HS-5 (cell line): ENCODE results near the gene PCGF3.

Experiments used
- DNase-seq: peaks from one replicate; pipeline ENCODE4 v3.0.0-alpha.2; 2012; ENCODE audit warnings: low read depth

Gene PCGF3, protein sequence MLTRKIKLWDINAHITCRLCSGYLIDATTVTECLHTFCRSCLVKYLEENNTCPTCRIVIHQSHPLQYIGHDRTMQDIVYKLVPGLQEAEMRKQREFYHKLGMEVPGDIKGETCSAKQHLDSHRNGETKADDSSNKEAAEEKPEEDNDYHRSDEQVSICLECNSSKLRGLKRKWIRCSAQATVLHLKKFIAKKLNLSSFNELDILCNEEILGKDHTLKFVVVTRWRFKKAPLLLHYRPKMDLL

DNA sequence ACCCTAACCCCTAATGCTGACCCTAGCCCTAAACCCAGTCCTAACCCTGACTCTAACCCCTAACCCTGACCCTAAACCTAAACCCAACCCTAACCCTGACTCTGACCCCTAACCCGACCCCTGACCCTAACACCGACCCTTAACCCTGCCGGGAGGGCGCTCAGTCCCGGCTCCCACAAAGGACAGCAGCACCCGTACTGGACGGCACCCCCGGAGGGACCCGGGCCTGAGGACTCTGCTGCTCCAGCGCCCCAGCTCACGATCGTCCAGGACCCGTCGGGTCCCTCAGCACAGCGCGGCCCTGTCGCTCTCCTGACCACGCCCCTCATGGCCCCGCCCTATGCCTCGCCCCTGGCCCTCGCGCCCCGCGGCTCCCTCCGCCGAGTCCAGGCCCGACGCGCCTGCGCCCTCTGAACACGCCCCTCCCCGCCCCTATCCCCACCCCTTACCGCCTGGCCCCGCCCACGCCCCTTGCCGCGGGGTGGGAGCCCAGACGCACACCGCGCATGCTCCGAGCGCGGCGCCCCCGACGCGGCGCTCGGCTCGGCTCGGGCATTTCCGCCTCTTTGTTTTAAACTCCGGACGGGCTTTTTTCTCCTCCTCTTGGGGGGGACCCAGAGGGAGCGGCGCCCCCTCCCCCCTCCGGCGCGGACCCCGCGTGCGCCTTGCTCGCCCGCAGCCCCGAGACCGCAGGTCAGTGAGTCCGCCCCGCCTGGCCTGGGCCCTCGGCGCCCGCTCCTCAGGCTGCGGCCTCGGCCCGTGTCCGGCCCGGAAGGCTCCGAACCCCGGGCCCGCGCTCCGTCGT is at the start of gene PCGF3:
Gene PCGF3 (plus strand): TSS at position 555 of the 805 bp plus-strand sequence. CDS start 27,849 bp downstream, outside the sequence.
- DNase-seq, result peak; percentile 44

DNA sequence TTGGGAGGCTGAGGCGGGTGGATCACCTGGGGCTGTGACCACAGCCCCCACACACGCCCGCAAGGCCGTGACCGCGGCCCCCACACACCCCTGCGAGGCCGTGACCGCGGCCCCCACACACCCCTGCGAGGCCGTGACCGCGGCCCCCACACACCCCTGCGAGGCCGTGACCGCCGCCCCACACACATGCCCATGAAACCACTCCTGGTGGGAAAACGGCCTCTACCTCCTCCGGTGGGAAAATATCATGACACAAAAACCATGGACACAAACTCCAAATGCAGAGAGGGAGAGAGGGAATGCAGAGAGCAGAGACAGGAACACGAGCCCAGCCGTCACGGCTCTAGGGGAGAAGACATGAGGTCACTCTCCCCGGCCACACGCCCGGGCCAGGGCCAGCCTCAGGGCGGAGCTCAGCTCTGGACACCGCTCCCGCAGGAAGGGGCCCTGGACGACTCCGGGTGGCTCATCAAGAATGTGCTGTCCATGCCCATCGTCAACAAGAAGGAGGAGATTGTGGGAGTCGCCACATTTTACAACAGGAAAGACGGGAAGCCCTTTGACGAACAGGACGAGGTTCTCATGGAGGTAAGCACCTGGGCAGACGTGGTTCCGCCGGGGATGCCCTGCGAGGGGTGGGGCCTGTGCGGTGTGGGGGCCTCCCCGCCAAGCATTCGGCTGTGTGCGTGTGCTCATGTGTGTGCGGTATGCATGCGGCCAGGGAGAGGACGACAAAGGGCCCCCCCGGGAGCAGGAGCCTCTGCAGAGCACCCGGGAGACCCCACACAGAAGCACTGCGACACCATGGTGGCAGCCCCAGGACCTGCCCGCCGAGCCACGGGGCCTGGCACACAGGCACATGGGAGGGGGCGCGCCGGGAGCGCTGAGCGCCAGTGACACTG is 48.9 kb upstream of the PCGF3 start:
- DNase-seq, result no peak

- no peak for DNase-seq
Measured at GRCh38 chr4:657338-657833, 48.2 kb upstream of the PCGF3 start.

- no peak for DNase-seq
Measured at GRCh38 chr4:657834-658667, 47.6 kb upstream of the PCGF3 start.

DNA sequence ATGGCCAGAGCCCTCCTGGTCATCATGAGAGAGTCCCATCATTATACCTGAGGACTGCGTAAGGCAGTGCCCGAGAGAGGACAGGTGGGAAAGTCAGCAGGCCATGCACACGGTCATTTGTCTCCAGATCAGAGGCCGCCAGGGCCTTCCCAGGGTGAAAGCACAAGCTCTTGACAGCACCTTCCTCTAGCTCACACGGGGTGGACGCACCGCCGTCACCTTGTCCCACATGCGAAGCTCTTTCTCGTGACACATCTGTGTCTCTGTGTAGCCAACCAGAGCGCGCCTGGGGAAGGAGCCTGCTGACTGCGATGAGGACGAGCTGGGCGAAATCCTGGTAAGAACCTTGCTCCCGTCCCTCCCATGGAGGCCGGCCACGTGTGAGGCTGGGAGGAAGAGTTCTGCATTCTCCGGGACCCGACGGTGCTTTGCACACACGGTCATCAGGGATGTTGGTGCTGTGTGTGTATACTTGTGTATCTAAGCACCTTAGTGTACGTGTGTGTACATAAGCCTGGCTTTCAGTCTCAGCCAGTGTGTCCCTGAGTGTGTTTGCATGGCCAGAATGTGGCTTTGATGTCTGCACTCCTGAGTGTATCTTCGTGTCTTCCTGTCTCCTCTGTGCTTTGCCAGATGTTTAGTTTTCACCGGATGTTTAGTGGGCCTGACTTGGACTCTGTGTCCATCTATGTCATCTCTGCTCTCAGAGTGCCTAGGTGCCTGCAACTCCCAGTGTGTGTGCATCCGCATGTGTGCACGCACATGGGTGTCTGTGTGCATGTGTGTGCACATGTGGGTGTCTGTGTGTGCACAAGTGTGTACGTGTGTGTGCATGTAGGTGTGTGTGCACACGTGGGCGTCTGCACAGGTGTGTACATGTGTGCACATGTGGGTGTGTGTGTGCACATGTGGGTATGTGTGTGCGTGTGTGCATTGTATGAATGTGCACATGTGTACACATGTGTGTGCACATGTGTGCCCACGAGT is 46.7 kb upstream of the PCGF3 start:
- DNase-seq, result no peak

DNA sequence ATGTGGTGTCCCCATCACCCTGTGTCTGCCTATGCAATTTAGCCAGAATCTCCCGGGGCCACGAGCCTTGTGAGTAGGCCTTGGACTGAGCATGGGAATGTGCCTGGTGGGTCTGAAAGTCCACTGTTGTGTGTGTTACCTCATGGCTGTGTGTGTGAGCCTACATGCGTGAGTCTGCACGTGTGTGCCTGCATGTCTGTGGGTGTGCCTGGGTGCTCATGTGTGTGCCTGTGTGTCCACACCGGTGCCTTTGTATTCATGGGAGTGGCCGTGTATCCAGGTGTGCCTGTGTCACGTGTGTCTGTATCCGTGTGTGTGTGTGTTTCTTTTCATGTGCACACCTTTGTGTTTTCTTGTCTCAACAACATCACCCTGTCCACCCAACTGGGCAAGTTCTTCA is 45.8 kb upstream of the PCGF3 start:
- no peak for DNase-seq

GRCh38 chr4:660401-660800 is 45.2 kb upstream of the PCGF3 start:
- no peak for DNase-seq

DNA sequence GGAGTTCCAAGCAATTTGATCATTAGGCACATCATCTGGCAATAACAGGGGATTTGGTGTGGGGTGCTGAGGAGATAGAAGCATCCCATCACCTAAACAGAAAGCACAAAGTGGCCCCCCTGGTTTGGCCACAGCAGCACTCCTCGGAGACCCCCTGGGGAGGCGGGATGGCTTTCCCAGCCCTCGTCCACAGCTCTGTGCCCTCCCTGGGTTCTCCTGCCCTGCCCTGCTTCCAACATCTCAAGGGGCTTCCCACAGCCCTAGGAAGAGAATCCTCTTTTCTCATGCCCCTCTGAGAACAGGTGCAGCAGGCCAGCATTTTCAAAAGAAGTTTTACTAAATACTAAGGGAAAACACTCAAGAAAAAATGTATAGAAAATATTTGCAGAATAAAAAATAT is 44.4 kb upstream of the PCGF3 start:
- no peak for DNase-seq

DNA sequence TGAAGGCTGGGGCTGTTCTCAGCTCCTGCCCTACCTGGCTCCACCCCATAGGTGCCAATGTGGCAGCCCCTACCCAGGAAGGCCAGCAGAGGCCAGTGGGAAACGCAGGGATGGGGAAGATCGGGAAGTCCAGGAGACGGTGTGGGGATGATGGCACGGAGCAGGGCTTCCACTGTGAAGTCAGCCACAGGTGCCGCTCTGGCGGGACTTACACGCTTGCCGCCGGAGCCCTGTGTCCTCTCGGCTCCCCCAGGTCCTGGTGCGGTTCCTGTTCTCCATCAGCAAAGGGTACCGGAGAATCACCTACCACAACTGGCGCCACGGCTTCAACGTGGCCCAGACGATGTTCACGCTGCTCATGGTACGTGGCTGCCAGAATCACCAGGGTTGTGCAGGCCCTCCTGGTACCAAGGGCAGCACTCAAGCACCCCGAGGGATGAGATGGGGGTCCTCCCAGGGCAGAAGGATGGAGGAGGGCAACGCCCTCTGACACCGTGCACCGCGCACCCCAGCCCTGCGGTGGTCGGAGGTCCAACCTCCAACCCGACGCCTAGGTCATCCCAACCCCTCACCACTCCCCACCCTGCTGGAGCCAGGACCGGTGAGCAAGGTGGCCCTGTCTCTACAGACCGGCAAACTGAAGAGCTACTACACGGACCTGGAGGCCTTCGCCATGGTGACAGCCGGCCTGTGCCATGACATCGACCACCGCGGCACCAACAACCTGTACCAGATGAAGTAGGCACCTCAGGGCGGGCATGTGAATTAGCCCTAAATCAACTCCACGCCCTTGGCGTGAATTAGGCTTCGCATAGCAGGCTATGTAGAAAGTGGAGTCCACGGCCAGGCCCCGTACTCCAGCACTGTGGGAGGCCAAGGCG is 43.5 kb upstream of the PCGF3 start:
- DNase-seq, result no peak

GRCh38 chr4:663046-663437 is 42.6 kb upstream of the PCGF3 start:
- DNase-seq, result no peak

DNA sequence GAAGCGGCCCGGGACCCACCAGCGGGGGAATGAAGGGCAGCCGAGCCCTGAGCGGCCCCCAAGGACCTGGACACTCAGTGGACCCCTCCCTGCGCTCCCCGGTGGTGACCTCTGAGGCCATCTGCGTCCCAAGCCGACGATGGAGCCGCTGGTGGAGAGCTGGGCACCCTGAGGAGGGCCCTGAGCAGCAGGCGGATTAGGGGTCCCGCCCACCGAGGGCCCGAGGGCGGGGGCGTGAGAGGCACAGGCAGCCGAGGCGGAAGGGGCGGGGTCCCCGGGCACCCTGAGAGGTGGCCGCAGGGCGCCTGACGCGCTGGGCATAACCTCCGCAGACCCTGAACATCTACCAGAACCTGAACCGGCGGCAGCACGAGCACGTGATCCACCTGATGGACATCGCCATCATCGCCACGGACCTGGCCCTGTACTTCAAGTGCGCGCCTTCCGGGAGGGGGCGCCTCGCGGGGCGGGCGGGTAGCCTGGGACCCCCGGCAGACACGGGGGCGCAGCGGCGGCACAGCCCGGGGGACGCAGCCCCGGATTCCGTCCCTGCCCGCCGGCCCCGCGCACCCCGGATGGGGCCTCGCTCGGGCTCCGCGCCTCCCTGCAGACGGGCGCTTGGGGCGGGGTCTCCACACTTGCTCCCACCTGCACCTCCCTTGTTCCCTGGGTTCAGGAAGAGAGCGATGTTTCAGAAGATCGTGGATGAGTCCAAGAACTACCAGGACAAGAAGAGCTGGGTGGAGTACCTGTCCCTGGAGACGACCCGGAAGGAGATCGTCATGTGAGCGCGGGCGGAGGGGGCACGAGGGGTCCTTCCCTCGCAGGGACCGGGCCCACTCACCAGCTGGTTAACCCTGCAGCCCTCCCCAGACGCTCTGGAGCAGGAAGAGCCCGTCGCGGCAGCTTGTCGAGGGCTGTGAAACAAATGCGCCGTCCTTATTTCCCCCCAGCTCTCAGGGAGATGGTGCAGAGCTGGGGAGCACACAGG is 41.9 kb upstream of the PCGF3 start:
- no peak for DNase-seq

DNA sequence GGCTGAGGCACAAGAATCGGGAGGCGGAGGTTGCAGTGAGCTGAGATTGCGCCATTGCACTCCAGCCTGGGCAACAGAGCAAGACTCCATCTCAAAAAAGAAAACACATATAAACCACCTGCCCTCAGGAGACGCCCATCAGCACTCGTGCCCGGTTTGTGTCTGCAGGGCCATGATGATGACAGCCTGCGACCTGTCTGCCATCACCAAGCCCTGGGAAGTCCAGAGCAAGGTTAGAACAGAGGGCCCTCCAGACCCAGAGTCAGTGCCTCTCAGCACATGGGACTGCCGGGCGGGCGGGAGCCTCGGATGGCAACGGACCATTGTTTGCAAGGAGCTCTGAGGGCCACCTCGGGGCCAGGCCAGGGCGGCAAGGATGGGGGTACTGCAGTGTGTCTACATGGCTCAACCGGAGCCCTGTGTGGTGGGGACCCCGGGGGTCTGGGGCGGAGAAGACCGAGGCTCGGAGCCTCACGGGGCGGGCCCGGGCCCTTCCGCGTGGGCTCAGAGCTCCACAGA is 40.9 kb upstream of the PCGF3 start:
- DNase-seq, result no peak

- DNase-seq, result no peak
Measured at GRCh38 chr4:665381-665750, 40.3 kb upstream of the PCGF3 start.

DNA sequence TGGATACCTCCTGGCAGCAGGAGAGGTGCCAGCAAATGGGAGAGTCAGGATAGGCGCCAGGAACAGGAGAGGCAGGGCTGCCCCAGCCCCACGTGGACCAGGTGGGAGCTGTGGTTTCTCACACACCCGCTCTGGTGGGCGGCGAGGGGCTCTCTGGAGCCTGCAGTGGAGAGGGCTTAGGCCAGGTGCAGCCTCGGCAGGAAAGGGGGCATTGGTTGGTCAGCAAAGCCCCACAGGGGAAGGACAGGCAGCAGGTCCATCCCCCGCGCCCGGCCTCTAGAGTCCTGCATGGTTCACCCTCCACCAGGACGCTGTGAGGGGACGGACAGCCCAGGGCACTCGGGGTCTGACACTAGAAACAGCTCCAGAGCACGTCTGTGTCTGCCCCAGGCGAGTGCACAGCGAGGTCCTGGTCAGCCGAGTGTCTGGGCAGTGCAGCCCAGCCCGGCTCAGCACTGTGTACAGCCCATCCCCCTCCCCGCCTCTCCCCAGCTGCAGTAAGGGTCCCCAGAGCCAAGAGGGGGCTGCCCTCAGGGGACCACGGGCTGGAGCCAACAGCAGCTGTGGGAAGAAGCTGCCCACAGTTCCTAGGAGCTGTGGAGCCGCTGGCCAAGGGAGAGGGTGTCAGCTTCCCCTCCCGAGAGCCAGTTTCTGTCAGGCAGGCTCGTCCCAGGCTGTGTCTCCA is 39.7 kb upstream of the PCGF3 start:
- no peak for DNase-seq

DNA sequence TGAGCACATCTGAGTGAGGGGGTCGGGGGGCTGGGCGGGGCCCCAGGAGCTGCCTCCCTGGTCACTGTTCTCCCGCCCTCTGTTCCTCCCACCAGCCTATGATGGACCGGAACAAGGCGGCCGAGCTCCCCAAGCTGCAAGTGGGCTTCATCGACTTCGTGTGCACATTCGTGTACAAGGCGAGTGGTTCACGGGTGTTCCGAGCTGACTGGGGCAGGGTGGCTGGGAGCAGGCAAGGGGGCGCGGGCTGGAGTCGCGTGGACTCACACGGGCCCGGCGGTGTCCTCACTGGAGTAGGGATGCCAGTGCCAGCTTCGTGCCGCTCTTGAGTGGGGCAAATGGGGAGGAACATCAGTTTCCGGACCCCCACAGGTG is 39.2 kb upstream of the PCGF3 start:
- no peak for DNase-seq

DNA sequence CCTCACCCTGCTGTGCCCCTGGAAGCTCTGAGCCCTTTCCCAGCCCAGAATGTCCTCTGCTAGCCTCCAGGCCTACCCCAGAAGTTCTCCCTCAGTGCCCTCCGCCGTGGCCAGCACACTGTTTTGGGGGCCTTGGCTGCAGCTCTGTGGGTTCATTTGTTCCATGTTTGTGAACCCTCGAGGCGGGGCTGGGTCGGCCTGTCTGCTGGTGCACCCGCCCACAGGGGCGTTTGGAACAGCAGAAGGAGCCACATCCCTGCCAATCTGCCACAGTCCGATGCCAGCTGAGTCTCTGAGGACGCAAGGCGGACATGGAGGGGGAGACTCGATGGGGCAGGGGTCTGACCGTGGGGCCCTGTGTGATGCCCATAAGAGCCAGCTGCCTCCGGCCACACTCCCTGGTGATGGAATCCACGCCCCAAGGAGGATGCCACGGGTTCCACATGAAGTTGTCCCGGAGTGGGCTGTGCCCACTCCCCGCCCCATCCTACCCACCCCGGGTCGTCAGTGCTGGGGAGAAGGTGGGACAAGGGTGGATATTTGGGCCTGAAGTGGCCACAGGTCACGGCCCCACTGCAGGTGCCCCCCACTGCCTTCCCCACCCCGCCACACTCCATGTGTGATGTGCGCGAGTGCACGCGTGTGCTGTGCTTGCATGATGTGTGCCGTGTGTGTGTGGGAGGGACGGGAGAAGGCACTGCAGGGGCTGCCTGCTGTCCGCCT is 38.6 kb upstream of the PCGF3 start:
- no peak for DNase-seq

- DNase-seq, result no peak
Measured at GRCh38 chr4:667545-667925, 38.1 kb upstream of the PCGF3 start.
